Keratinocyte (primary cell): ENCODE data around the gene MICAL3. TPM values are rescaled to one million over a fixed set of nuclear protein-coding genes. Genes with fewer than 3 reads are reported as not detected.
A peak's percentile ranks its signal among the peaks of the same experiment; 100 is the strongest.

ENCODE experiments used
- DNase-seq: peaks from one replicate; pipeline ENCODE4 v3.0.0-alpha.2; 2011; ENCODE audit warnings: low read depth, missing footprints, low spot score
- FAIRE-seq: peaks from 2 replicates; lab custom pipeline; 2011; peaks lifted over from hg19 to GRCh38; lab: Jason Lieb, UNC
- H2AFZ ChIP-seq: 2 replicates; pipeline ENCODE4 v1.6.0; 2012; ENCODE audit warnings: low read length, control low read depth, inconsistent platforms; ENCODE audit not compliant: control insufficient read depth
- H3K27ac ChIP-seq: 2 replicates; pipeline ENCODE4 v1.5.1; 2011; ENCODE audit warnings: low read length; ENCODE audit not compliant: control insufficient read depth, insufficient read depth
- H3K27me3 ChIP-seq: 3 replicates; pipeline ENCODE4 v1.6.0; 2011; ENCODE audit warnings: low read length; ENCODE audit not compliant: control insufficient read depth, insufficient read depth; ENCODE audit errors: extremely low read depth
- H3K36me3 ChIP-seq, 2 experiments: 2 replicates in 1 of 2; 3 replicates in 1 of 2; pipeline ENCODE4 v1.5.1; 2011; ENCODE audit warnings: low read length in 2 of 2, mild to moderate bottlenecking in 1 of 2; ENCODE audit not compliant: control insufficient read depth in 2 of 2, insufficient read depth in 2 of 2; ENCODE audit errors: extremely low read depth in 1 of 2
- H3K4me1 ChIP-seq: 3 replicates; pipeline ENCODE4 v1.5.1; 2011; ENCODE audit warnings: low read length; ENCODE audit not compliant: control insufficient read depth, insufficient read depth; ENCODE audit errors: extremely low read depth
- H3K4me2 ChIP-seq: 3 replicates; pipeline ENCODE4 v1.6.0; 2011; ENCODE audit warnings: low read depth, low read length; ENCODE audit not compliant: control insufficient read depth, insufficient read depth; ENCODE audit errors: extremely low read depth
- H3K4me3 ChIP-seq, 3 experiments: fragments of 200-600 bp in 1 of 3; sonication (generic) in 1 of 3; 2 replicates in 2 of 3; 3 replicates in 1 of 3; pipeline ENCODE4 v1.5.1; 2011 to 2016; ENCODE audit warnings: low read length in 3 of 3, mild to moderate bottlenecking in 3 of 3, control low read depth in 2 of 3, inconsistent platforms in 1 of 3, low read depth in 1 of 3, mixed read lengths in 1 of 3, mixed run types in 1 of 3, moderate library complexity in 1 of 3; ENCODE audit not compliant: control insufficient read depth in 2 of 3, insufficient read depth in 2 of 3; ENCODE audit errors: extremely low read depth in 1 of 3
- H3K79me2 ChIP-seq: 2 replicates; pipeline ENCODE4 v1.6.0; 2012; ENCODE audit warnings: low read length; ENCODE audit not compliant: control insufficient read depth, insufficient read depth
- H3K9ac ChIP-seq: 3 replicates; pipeline ENCODE4 v1.6.0; 2011; ENCODE audit warnings: low read length; ENCODE audit not compliant: control insufficient read depth, insufficient read depth; ENCODE audit errors: extremely low read depth
- H3K9me1 ChIP-seq: 3 replicates; pipeline ENCODE4 v1.6.0; 2011; ENCODE audit warnings: low read length; ENCODE audit not compliant: control insufficient read depth, insufficient read depth; ENCODE audit errors: extremely low read depth
- H3K9me3 ChIP-seq: 2 replicates; pipeline ENCODE4 v1.5.1; 2012; ENCODE audit warnings: low read depth, low read length; ENCODE audit not compliant: control insufficient read depth
- H4K20me1 ChIP-seq: 3 replicates; pipeline ENCODE4 v1.6.0; 2011; ENCODE audit warnings: low read length; ENCODE audit not compliant: control insufficient read depth, insufficient read depth; ENCODE audit errors: extremely low read depth
- CTCF ChIP-seq, 3 experiments: IDR thresholded peaks in 1 of 3; conservative IDR thresholded peaks in 1 of 3; optimal IDR thresholded peaks in 1 of 3; 2 replicates in 2 of 3; 3 replicates in 1 of 3; pipeline versions ENCODE3 to v1.5.1; 2011; ENCODE audit warnings: low read length in 3 of 3, mild to moderate bottlenecking in 3 of 3, moderate library complexity in 2 of 3, control low read depth in 1 of 3, inconsistent platforms in 1 of 3; ENCODE audit not compliant: insufficient read depth in 2 of 3; ENCODE audit errors: extremely low read depth in 1 of 3
- EZH2 ChIP-seq: IDR thresholded peaks from one replicate; pipeline ENCODE4 v1.6.1; 2012; ENCODE audit warnings: inconsistent platforms, mild to moderate bottlenecking, low read length, moderate library complexity
- dilution Hi-C: fragments of 300-500 bp; cut with MboI; formaldehyde crosslinking; loops from one replicate; pipeline ENCODE4 v1.7.0; 2020; ENCODE audit warnings: low sequenced_read_pairs; ENCODE audit not compliant: extremely low pct_ligation_motif_present
- polyA plus RNA-seq, 5 experiments: library from polyadenylated mRNA; depleted of rRNA in 3 of 5; stranded (reverse) in 3 of 5; stranded (forward) in 1 of 5; unstranded in 1 of 5; fragments of >200 nt; gene quantifications; 1 replicate in 1 of 5; 2 replicates in 3 of 5; 3 replicates in 1 of 5; pipeline versions ENCODE4 v1.2.1 to v1.2.3, GENCODE V29; 2011 to 2012; ENCODE audit warnings: missing spikeins in 2 of 5, low read depth in 1 of 5, low replicate concordance in 1 of 5

MICAL3 gene
- polyA plus RNA-seq, 1 donor (not counting 4 experiments of a cell fraction or from before 2014, with no cell fraction given) = 27.9 TPM

GRCh38 chr22:17742527-17742902, 281.8 kb downstream of the MICAL3 start:
- Histone ChIP-seq H4K20me1 (no peaks in the 10 kb centered on the region), H3K4me2 (no peak overlapping the region), H3K27me3 (no peaks in the 10 kb centered on the region), H3K4me3 (no peak overlapping the region), H3K9ac (no peak overlapping the region), H3K79me2 (no peaks in the 10 kb centered on the region), H3K4me1 (peaks cover 10% of the 10 kb centered on the region), H3K27ac (no peak overlapping the region), H3K9me1 (no peaks in the 10 kb centered on the region), H3K36me3 (peaks cover 0 to 4% of the 10 kb centered on the region in 2 experiments), H3K9me3 (no peaks in the 10 kb centered on the region), H2AFZ (no peak overlapping the region)
- FAIRE-seq = peak; percentile 57
- TF ChIP-seq EZH2 = no peak
- peak; percentile 81 to 95 (median 85) for TF ChIP-seq CTCF (optimal IDR thresholded peaks at IDR 0.05 in 1 of 3, IDR thresholded peaks at IDR 0.05 in 1 of 3, conservative IDR thresholded peaks at IDR 0.05 in 1 of 3; ENCODE audit: extremely low read depth in 1 of 3, insufficient read depth in 2 of 3, low read length in 3 of 3)
- dilution Hi-C loops = no loop called here
- peak; percentile 17 for DNase-seq

GRCh38 chr22:17741866-17742526, 282.4 kb downstream of the MICAL3 start:
- Histone ChIP-seq H3K4me3 (no peak overlapping the region), H3K9me3 (no peaks in the 10 kb centered on the region), H3K4me2 (no peak overlapping the region), H3K9me1 (no peaks in the 10 kb centered on the region), H3K79me2 (no peaks in the 10 kb centered on the region), H2AFZ (no peak overlapping the region), H3K9ac (no peak overlapping the region), H3K27me3 (no peaks in the 10 kb centered on the region), H3K27ac (no peak overlapping the region), H4K20me1 (no peaks in the 10 kb centered on the region), H3K36me3 (peaks cover 0 to 4% of the 10 kb centered on the region in 2 experiments), H3K4me1 (peaks cover 10% of the 10 kb centered on the region)
- DNase-seq (no peak), FAIRE-seq (no peak)
- TF ChIP-seq CTCF (optimal IDR thresholded peaks at IDR 0.05 in 1 of 3, IDR thresholded peaks at IDR 0.05 in 1 of 3, conservative IDR thresholded peaks at IDR 0.05 in 1 of 3; ENCODE audit: extremely low read depth in 1 of 3, insufficient read depth in 2 of 3, low read length in 3 of 3) = no peak
- TF ChIP-seq EZH2 = no peak
- dilution Hi-C loops = no loop called here
